GM13977 (cell line): ENCODE measurements around the gene COL5A2.

Experiments used
- DNase-seq: peaks from one replicate; pipeline ENCODE4 v3.0.0; 2012; ENCODE audit warnings: low spot score
- CTCF ChIP-seq: IDR thresholded peaks from 2 replicates; pipeline ENCODE4 v1.5.1; 2012; ENCODE audit warnings: mild to moderate bottlenecking, control low read depth; ENCODE audit not compliant: insufficient read depth; ENCODE audit errors: extremely low read depth, missing control alignments
- in situ Hi-C: fragments of 300-500 bp; cut with MboI; formaldehyde crosslinking; loops from one replicate; pipeline ENCODE4 v1.12.0; 2022; ENCODE audit warnings: low sequenced_read_pairs, low pct_unique_long_range_greater_than_20kb, mixed read lengths, inconsistent platforms; ENCODE audit not compliant: unreplicated experiment

COL5A2 gene

GRCh38 chr2:189155795-189156194 is 23.8 kb downstream of the COL5A2 start:
- no peak for DNase-seq
- in situ Hi-C loops = no loop called here
- TF ChIP-seq CTCF = no peak

- in situ Hi-C loops = no loop called here
- no peak for DNase-seq
- no peak for TF ChIP-seq CTCF
Observed at GRCh38 chr2:189153619-189154018, 25.9 kb downstream of the COL5A2 start.

- TF ChIP-seq CTCF = no peak
- DNase-seq = no peak
- in situ Hi-C loops = no loop called here
Observed at GRCh38 chr2:189152483-189152882, 27.1 kb downstream of the COL5A2 start.

- DNase-seq = no peak
- TF ChIP-seq CTCF = no peak
- in situ Hi-C loops = no loop called here
Observed at GRCh38 chr2:189151906-189152305, 27.7 kb downstream of the COL5A2 start.

- in situ Hi-C loops = no loop called here
- no peak for DNase-seq
Observed at GRCh38 chr2:189150033-189150432, 29.5 kb downstream of the COL5A2 start.

GRCh38 chr2:189147989-189148388 is 31.6 kb downstream of the COL5A2 start:
- TF ChIP-seq CTCF = no peak

More at GRCh38 chr2:189150033-189150432, 29.5 kb downstream of the COL5A2 start:
- no peak for TF ChIP-seq CTCF

GRCh38 chr2:189147361-189147760 is 32.2 kb downstream of the COL5A2 start:
- in situ Hi-C loops = loop anchor here (25.0 kb wide), 1 partner anchor 265 kb away; no protein-coding TSS in a partner anchor
- no peak for TF ChIP-seq CTCF
- DNase-seq = no peak

More at GRCh38 chr2:189147989-189148388, 31.6 kb downstream of the COL5A2 start:
- in situ Hi-C loops = loop anchor here (25.0 kb wide), 1 partner anchor 264 kb away; no protein-coding TSS in a partner anchor
- DNase-seq = no peak
